T-helper 1 cell treated with Interleukin-12 subunit alpha and Interleukin-12 subunit beta and Interleukin-4 antibody, amounts not matched to agents 30 μg/mL and 1 μg/mL, for 36 hours (primary cell): Measurements from ENCODE around the gene SCAMP2.

Experiments used
- H3K27ac Mint-ChIP-seq: one replicate; pipeline ENCODE4 v1.8.0; 2021; ENCODE audit warnings: mild to moderate bottlenecking, mixed read lengths
- H3K27me3 Mint-ChIP-seq: one replicate; pipeline ENCODE4 v1.8.0; 2021; ENCODE audit warnings: low read depth, mixed read lengths
- H3K36me3 Mint-ChIP-seq: one replicate; pipeline ENCODE4 v1.8.0; 2021; ENCODE audit warnings: low read depth, mixed read lengths
- H3K4me1 Mint-ChIP-seq: one replicate; pipeline ENCODE4 v1.8.0; 2021; ENCODE audit warnings: low read depth, mixed read lengths
- H3K4me3 Mint-ChIP-seq: one replicate; pipeline ENCODE4 v1.8.0; 2021; ENCODE audit warnings: mild to moderate bottlenecking, moderate library complexity, mixed read lengths
- H3K9me3 Mint-ChIP-seq: one replicate; pipeline ENCODE4 v1.8.0; 2021; ENCODE audit warnings: mixed read lengths

SCAMP2 gene

GRCh38 chr15:74801311-74801997 lies 71.7 kb downstream of the SCAMP2 start:
- Mint-ChIP-seq H3K4me3 (no peak overlapping the region), H3K27ac (no peak overlapping the region)

DNA sequence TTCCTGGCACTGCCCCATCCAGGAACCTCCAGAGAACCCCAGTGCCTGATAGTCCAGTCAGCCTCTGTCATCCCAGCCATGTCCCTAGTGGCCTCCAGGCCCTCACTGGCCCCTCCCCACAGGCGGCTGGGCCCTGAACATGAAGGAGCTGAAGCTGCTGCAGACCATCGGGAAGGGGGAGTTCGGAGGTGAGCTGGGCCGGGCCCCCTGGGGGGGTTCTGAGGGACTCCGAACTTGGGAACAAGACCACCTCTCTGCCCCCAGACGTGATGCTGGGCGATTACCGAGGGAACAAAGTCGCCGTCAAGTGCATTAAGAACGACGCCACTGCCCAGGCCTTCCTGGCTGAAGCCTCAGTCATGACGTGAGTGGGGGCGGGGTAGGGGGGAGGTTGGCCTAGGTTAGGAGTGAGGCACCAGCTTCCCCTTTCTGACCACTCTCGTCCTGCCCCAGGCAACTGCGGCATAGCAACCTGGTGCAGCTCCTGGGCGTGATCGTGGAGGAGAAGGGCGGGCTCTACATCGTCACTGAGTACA lies 72.5 kb downstream of the SCAMP2 start:
- H3K4me3 Mint-ChIP-seq: no peak overlapping the region
- H3K4me1 Mint-ChIP-seq: peaks cover 36% of the 10 kb centered on the region
- no peaks in the 10 kb centered on the region for H3K9me3 Mint-ChIP-seq
- no peaks in the 10 kb centered on the region for H3K27me3 Mint-ChIP-seq
- peaks cover 49% of the 10 kb centered on the region for H3K36me3 Mint-ChIP-seq
- H3K27ac Mint-ChIP-seq: peak overlapping the region; percentile 85

More at GRCh38 chr15:74801311-74801997, 71.7 kb downstream of the SCAMP2 start:
- H3K9me3 Mint-ChIP-seq: no peaks in the 10 kb centered on the region
- peaks cover 32% of the 10 kb centered on the region for H3K4me1 Mint-ChIP-seq
- no peaks in the 10 kb centered on the region for H3K27me3 Mint-ChIP-seq
- peaks cover 45% of the 10 kb centered on the region for H3K36me3 Mint-ChIP-seq

DNA sequence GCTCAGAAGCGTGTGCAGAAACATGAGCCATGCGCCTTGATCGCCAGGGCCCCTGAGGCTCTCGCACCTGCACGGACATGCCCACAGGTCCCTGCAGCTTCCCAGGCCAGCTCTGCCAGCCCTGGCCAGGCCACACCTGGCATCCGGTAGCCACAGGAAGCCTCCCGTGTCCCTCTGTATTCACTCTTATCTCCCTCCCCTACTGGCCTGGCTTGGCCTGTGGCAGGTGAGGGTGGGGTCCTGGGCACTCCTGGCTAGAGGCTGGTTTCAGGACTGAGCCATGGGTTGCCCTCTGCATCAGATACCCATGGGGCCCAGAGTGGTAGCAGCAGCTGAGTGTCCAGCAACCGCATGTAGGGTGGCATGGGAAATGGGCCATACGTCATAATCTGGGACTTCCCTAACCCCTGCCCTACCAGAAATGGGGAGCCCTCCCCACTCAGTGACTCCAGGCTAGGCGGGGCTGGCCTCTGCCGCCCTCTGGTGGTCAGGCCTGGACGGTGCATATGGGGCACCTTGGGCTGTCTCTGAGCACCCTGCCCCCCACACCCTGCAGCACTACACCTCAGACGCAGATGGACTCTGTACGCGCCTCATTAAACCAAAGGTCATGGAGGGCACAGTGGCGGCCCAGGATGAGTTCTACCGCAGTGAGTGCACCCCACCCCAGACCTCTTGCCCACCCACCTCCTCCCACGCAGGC lies 73.2 kb downstream of the SCAMP2 start:
- Mint-ChIP-seq H3K27ac (peak overlapping the region; percentile 85), H3K9me3 (no peaks in the 10 kb centered on the region), H3K4me3 (peak overlapping the region; percentile 10), H3K4me1 (peaks cover 42% of the 10 kb centered on the region), H3K27me3 (no peaks in the 10 kb centered on the region), H3K36me3 (peaks cover 52% of the 10 kb centered on the region)

DNA sequence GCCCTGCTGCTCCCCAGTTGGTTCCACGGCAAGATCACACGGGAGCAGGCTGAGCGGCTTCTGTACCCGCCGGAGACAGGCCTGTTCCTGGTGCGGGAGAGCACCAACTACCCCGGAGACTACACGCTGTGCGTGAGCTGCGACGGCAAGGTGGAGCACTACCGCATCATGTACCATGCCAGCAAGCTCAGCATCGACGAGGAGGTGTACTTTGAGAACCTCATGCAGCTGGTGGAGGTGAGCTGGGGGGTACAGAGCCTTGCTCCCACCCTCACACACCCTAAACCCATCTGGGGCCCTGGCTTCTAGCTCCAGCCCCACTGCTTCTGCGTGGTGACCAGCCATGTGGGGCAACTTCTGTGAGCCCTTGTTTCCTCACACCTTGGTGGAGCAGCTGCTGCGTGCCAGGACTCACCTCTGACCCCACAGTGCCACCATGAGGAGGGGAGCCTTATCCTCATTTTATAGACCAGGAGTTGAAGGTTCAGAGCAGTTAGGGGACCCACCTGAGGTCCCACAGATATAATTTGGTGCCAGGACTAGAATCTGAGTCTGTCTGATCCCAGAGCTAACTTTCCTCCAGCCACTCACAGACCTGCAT lies 73.8 kb downstream of the SCAMP2 start:
- Mint-ChIP-seq H3K9me3 (no peaks in the 10 kb centered on the region), H3K27me3 (no peaks in the 10 kb centered on the region), H3K4me3 (no peak overlapping the region), H3K4me1 (peaks cover 48% of the 10 kb centered on the region), H3K27ac (peak overlapping the region; percentile 85), H3K36me3 (peaks cover 53% of the 10 kb centered on the region)

GRCh38 chr15:74798388-74799254 lies 74.5 kb downstream of the SCAMP2 start:
- H3K36me3 Mint-ChIP-seq: peaks cover 46% of the 10 kb centered on the region
- H3K27me3 Mint-ChIP-seq: no peaks in the 10 kb centered on the region
- H3K4me1 Mint-ChIP-seq: peaks cover 45% of the 10 kb centered on the region
- H3K4me3 Mint-ChIP-seq: no peak overlapping the region
- H3K27ac Mint-ChIP-seq: peak overlapping the region; percentile 82
- H3K9me3 Mint-ChIP-seq: no peaks in the 10 kb centered on the region

- H3K4me1 Mint-ChIP-seq: peaks cover 65% of the 10 kb centered on the region
- peaks cover 42% of the 10 kb centered on the region for H3K36me3 Mint-ChIP-seq
- peak overlapping the region; percentile 63 for H3K4me3 Mint-ChIP-seq
- H3K27ac Mint-ChIP-seq: peak overlapping the region; percentile 82
- no peaks in the 10 kb centered on the region for H3K27me3 Mint-ChIP-seq
- H3K9me3 Mint-ChIP-seq: no peaks in the 10 kb centered on the region
These were observed 77.1 kb downstream of the SCAMP2 start for GRCh38 chr15:74795966-74796625.

- Mint-ChIP-seq H3K4me1 (peaks cover 69% of the 10 kb centered on the region), H3K4me3 (peak overlapping the region; percentile 65), H3K9me3 (no peaks in the 10 kb centered on the region), H3K27me3 (no peaks in the 10 kb centered on the region), H3K36me3 (peaks cover 43% of the 10 kb centered on the region), H3K27ac (peak overlapping the region; percentile 82)
These were observed 78.2 kb downstream of the SCAMP2 start for GRCh38 chr15:74794970-74795349.

- peaks cover 44% of the 10 kb centered on the region for H3K36me3 Mint-ChIP-seq
- peaks cover 69% of the 10 kb centered on the region for H3K4me1 Mint-ChIP-seq
- H3K27me3 Mint-ChIP-seq: no peaks in the 10 kb centered on the region
- no peaks in the 10 kb centered on the region for H3K9me3 Mint-ChIP-seq
- H3K4me3 Mint-ChIP-seq: peak overlapping the region; percentile 65
- H3K27ac Mint-ChIP-seq: peak overlapping the region; percentile 82
These were observed 78.8 kb downstream of the SCAMP2 start for GRCh38 chr15:74794248-74794969.
